Mammary epithelial cell (primary cell): Measurements from ENCODE around the gene LMLN.

ENCODE experiments used
- CTCF ChIP-seq, 2 donors: IDR thresholded peaks in 1 of 2; conservative IDR thresholded peaks in 1 of 2; 2 replicates each; pipeline ENCODE4 v1.5.1; 2011 to 2012; ENCODE audit warnings: inconsistent platforms in 2 of 2, low read length in 2 of 2, mild to moderate bottlenecking in 2 of 2, control low read depth in 1 of 2, low read depth in 1 of 2; ENCODE audit not compliant: insufficient read depth in 1 of 2; ENCODE audit errors: extremely low read depth in 1 of 2
- EZH2 ChIP-seq: IDR thresholded peaks from 2 replicates; pipeline ENCODE4 v1.6.1; 2012; ENCODE audit warnings: low read length, inconsistent platforms, borderline replicate concordance

- TF ChIP-seq CTCF (conservative IDR thresholded peaks at IDR 0.05 in 1 of 2, IDR thresholded peaks at IDR 0.05 in 1 of 2; ENCODE audit: extremely low read depth in 1 of 2, insufficient read depth in 1 of 2, low read depth in 1 of 2, low read length in 2 of 2) (no peak), EZH2 (no peak)
These were observed 66.6 kb downstream of the LMLN start for GRCh38 chr3:198026620-198027019.
